Gastroesophageal sphincter (tissue), 3 donors: Measurements from ENCODE around the gene SLC52A1.

Experiments used
- POLR2AphosphoS5 ChIP-seq: sonication (generic); formaldehyde crosslinking; IDR thresholded peaks from one replicate; pipeline ENCODE4 v1.6.1; 2017; ENCODE audit warnings: antibody characterized with exemption
- TF ChIP-seq, protein P1 (sequence below), 4 experiments: fragments of 200-600 bp in 2 of 4; fragments of 450-650 bp in 2 of 4; sonication (generic) in 1 of 4; IDR thresholded peaks; one replicate each; pipeline ENCODE4 v1.5.1; 2017 to 2019; ENCODE audit warnings: antibody characterized with exemption in 4 of 4, mild to moderate bottlenecking in 2 of 4, moderate library complexity in 2 of 4

DNA sequence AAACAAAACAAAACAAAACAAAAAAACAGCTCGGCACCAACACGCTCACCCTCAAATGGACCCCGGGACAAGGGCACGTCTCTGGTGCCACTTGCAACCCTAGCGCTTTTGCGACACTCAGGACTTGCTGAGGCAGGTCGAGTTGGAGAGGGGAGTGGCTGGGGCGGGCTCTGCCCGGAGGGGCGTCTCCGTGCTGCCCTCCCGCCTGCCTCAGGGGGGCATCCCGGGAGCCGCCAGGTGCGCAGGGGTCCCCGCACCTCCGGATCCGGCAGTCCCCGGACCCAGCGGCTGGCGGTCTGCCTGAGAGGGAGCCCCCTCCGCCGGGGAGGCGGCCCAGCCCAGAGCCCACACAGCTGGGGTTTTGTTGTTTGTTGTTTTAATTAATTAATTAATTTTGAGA lies at the start of gene SLC52A1:
- TF ChIP-seq, protein P1, sequence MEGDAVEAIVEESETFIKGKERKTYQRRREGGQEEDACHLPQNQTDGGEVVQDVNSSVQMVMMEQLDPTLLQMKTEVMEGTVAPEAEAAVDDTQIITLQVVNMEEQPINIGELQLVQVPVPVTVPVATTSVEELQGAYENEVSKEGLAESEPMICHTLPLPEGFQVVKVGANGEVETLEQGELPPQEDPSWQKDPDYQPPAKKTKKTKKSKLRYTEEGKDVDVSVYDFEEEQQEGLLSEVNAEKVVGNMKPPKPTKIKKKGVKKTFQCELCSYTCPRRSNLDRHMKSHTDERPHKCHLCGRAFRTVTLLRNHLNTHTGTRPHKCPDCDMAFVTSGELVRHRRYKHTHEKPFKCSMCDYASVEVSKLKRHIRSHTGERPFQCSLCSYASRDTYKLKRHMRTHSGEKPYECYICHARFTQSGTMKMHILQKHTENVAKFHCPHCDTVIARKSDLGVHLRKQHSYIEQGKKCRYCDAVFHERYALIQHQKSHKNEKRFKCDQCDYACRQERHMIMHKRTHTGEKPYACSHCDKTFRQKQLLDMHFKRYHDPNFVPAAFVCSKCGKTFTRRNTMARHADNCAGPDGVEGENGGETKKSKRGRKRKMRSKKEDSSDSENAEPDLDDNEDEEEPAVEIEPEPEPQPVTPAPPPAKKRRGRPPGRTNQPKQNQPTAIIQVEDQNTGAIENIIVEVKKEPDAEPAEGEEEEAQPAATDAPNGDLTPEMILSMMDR (IDR thresholded peaks at IDR 0.05), result no peak
- TF ChIP-seq POLR2AphosphoS5, result no peak
